SK-N-SH treated with all-trans-retinoic acid at 6 μM for 48 hours (cell line): ENCODE data around the gene ID4.

Experiments used
- ATAC-seq: fragments of 200-7000 bp; cut with Tn5 transposase; 3 replicates; pipeline ENCODE4 v1.9.1; 2020; ENCODE audit warnings: mild to moderate bottlenecking, moderate library complexity
- ARNTL ChIP-seq: fragments of 450-650 bp; formaldehyde crosslinking; IDR thresholded peaks from 2 replicates; pipeline ENCODE4 v1.5.0; 2020; ENCODE audit warnings: low read depth, mild to moderate bottlenecking, moderate library complexity, borderline replicate concordance
- CREB5 ChIP-seq: fragments of 250-450 bp; sonication (Bioruptor Pico); IDR thresholded peaks from 2 replicates; pipeline ENCODE4 v1.5.1; 2020; ENCODE audit warnings: low read depth, mild to moderate bottlenecking, moderate library complexity
- CSDC2 ChIP-seq: fragments of 250-450 bp; sonication (Bioruptor Pico); IDR thresholded peaks from 2 replicates; pipeline ENCODE4 v1.5.0; 2020; ENCODE audit warnings: mild to moderate bottlenecking, moderate library complexity
- CSRNP3 ChIP-seq: fragments of 250-450 bp; sonication (Bioruptor Pico); IDR thresholded peaks from 2 replicates; pipeline ENCODE4 v1.5.1; 2021; ENCODE audit warnings: mild to moderate bottlenecking, moderate library complexity
- ESRRG ChIP-seq: fragments of 250-450 bp; sonication (Bioruptor Pico); IDR thresholded peaks from 2 replicates; pipeline ENCODE4 v1.6.1; 2021; ENCODE audit warnings: mild to moderate bottlenecking
- ISL1 ChIP-seq: fragments of 250-450 bp; sonication (Bioruptor Pico); IDR thresholded peaks from 2 replicates; pipeline ENCODE4 v2.1.2; 2022; ENCODE audit warnings: mild to moderate bottlenecking, moderate library complexity
- OSR1 ChIP-seq: fragments of 250-450 bp; sonication (Bioruptor Pico); IDR thresholded peaks from 2 replicates; pipeline ENCODE4 v1.8.0; 2022; ENCODE audit warnings: moderate library complexity, mild to moderate bottlenecking, inconsistent platforms
- PATZ1 ChIP-seq: fragments of 250-450 bp; sonication (Bioruptor Pico); IDR thresholded peaks from 2 replicates; pipeline ENCODE4 v1.8.0; 2020; ENCODE audit warnings: mild to moderate bottlenecking, moderate library complexity, borderline replicate concordance
- POU6F1 ChIP-seq: fragments of 250-450 bp; sonication (Bioruptor Pico); IDR thresholded peaks from 2 replicates; pipeline ENCODE4 v1.8.0; 2021; ENCODE audit warnings: low read depth, mild to moderate bottlenecking, moderate library complexity, borderline replicate concordance
- PPARA ChIP-seq: fragments of 250-450 bp; sonication (Bioruptor Pico); IDR thresholded peaks from 2 replicates; pipeline ENCODE4 v1.5.0; 2020; ENCODE audit warnings: mild to moderate bottlenecking, borderline replicate concordance
- RARB ChIP-seq: fragments of 250-450 bp; sonication (Bioruptor Pico); IDR thresholded peaks from 2 replicates; pipeline ENCODE4 v1.8.0; 2021; ENCODE audit warnings: mild to moderate bottlenecking, moderate library complexity
- SNAI2 ChIP-seq: fragments of 250-450 bp; sonication (Bioruptor Pico); IDR thresholded peaks from 2 replicates; pipeline ENCODE4 v1.5.0; 2020; ENCODE audit warnings: mild to moderate bottlenecking, moderate library complexity
- TOX ChIP-seq: fragments of 250-450 bp; sonication (Bioruptor Pico); IDR thresholded peaks from 2 replicates; pipeline ENCODE4 v1.8.0; 2021; ENCODE audit warnings: mild to moderate bottlenecking, moderate library complexity, borderline replicate concordance
- TSHZ2 ChIP-seq: fragments of 250-450 bp; sonication (Bioruptor Pico); IDR thresholded peaks from 2 replicates; pipeline ENCODE4 v1.5.0; 2020; ENCODE audit warnings: mild to moderate bottlenecking, moderate library complexity
- ZC3H10 ChIP-seq: fragments of 250-450 bp; sonication (Bioruptor Pico); IDR thresholded peaks from 2 replicates; pipeline ENCODE4 v1.5.1; 2021; ENCODE audit warnings: mild to moderate bottlenecking, moderate library complexity
- ZFP3 ChIP-seq: fragments of 250-450 bp; sonication (Bioruptor Pico); IDR thresholded peaks from 2 replicates; pipeline ENCODE4 v1.5.0; 2020; ENCODE audit warnings: mild to moderate bottlenecking, moderate library complexity
- ZFP30 ChIP-seq: fragments of 450-650 bp; formaldehyde crosslinking; IDR thresholded peaks from 2 replicates; pipeline ENCODE4 v1.5.0; 2022; ENCODE audit warnings: mild to moderate bottlenecking, moderate library complexity
- ZNF565 ChIP-seq: fragments of 450-650 bp; formaldehyde crosslinking; conservative IDR thresholded peaks from 2 replicates; pipeline ENCODE4 v1.5.0; 2020; ENCODE audit warnings: low read depth, mild to moderate bottlenecking, moderate library complexity
- ZNF70 ChIP-seq: fragments of 450-650 bp; formaldehyde crosslinking; IDR thresholded peaks from 2 replicates; pipeline ENCODE4 v1.5.0; 2020; ENCODE audit warnings: mild to moderate bottlenecking, moderate library complexity
- ZNF8 ChIP-seq: fragments of 450-650 bp; formaldehyde crosslinking; IDR thresholded peaks from 2 replicates; pipeline ENCODE4 v1.5.0; 2020; ENCODE audit warnings: mild to moderate bottlenecking, moderate library complexity

The ID4 gene

GRCh38 chr6:19795211-19795610 lies 42.0 kb upstream of the ID4 start (continued):
- TF ChIP-seq CSRNP3 (CRISPR knock-in tag) (no peak), ESRRG (CRISPR knock-in tag) (no peak), ZFP3 (CRISPR knock-in tag) (no peak)

GRCh38 chr6:19796452-19796851 lies 40.7 kb upstream of the ID4 start:
- no peak for TF ChIP-seq SNAI2 (CRISPR knock-in tag)
- no peak for ATAC-seq

- TF ChIP-seq ZNF70 (CRISPR knock-in tag), result no peak
- TF ChIP-seq POU6F1 (CRISPR knock-in tag), result no peak
- no peak for TF ChIP-seq CSDC2 (CRISPR knock-in tag)
- TF ChIP-seq CSRNP3 (CRISPR knock-in tag), result no peak
- no peak for TF ChIP-seq TSHZ2 (CRISPR knock-in tag)
- no peak for TF ChIP-seq SNAI2 (CRISPR knock-in tag)
- TF ChIP-seq CREB5, result no peak
- no peak for TF ChIP-seq ZFP30
- TF ChIP-seq ESRRG (CRISPR knock-in tag), result no peak
- no peak for TF ChIP-seq TOX
- TF ChIP-seq PATZ1 (CRISPR knock-in tag), result no peak
- no peak for TF ChIP-seq ZNF8 (CRISPR knock-in tag)
- TF ChIP-seq ZFP3 (CRISPR knock-in tag), result no peak
- TF ChIP-seq ZC3H10 (CRISPR knock-in tag), result no peak
- TF ChIP-seq PPARA (CRISPR knock-in tag), result no peak
- TF ChIP-seq OSR1, result no peak
- TF ChIP-seq ARNTL (CRISPR knock-in tag), result no peak
- TF ChIP-seq ZNF565 (CRISPR knock-in tag), result no peak
- no peak for TF ChIP-seq RARB (CRISPR knock-in tag)
- TF ChIP-seq ISL1 (CRISPR knock-in tag), result no peak
- ATAC-seq, result no peak
Measured at GRCh38 chr6:19798362-19798761, 38.8 kb upstream of the ID4 start.
